Astrocyte (in vitro differentiated cells and primary cell): ENCODE measurements around the gene TMEM45A.

Experiments
- EZH2 ChIP-seq: IDR thresholded peaks from 2 replicates; pipeline ENCODE4 v1.6.1; 2012; ENCODE audit warnings: mild to moderate bottlenecking, low read length, inconsistent platforms; ENCODE audit not compliant: insufficient read depth
- TF ChIP-seq, protein P1 (sequence below): IDR thresholded peaks from 2 replicates; pipeline ENCODE4 v1.5.1; 2011; ENCODE audit warnings: low read depth, mild to moderate bottlenecking, inconsistent platforms, low read length, moderate library complexity; ENCODE audit not compliant: insufficient read depth

DNA sequence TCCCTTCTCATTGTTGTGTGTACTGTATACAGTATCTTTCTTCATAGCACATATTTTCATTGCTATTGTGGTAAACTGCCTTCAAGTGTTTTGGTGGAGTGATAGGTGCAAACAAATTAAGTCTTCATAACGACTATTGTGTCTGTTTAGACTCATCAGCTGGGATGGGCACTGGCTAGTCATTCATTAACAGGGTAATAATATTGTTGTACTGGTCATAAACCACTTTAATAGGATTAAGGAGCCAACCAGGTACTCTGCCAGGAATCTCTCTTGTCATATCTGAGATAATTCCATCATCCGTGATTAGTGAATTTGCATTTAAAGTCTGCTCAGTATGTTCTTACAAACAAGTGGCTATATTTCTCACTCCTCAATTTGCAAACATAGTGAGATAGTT, 10.2 kb upstream of the TMEM45A start:
- TF ChIP-seq, protein P1, sequence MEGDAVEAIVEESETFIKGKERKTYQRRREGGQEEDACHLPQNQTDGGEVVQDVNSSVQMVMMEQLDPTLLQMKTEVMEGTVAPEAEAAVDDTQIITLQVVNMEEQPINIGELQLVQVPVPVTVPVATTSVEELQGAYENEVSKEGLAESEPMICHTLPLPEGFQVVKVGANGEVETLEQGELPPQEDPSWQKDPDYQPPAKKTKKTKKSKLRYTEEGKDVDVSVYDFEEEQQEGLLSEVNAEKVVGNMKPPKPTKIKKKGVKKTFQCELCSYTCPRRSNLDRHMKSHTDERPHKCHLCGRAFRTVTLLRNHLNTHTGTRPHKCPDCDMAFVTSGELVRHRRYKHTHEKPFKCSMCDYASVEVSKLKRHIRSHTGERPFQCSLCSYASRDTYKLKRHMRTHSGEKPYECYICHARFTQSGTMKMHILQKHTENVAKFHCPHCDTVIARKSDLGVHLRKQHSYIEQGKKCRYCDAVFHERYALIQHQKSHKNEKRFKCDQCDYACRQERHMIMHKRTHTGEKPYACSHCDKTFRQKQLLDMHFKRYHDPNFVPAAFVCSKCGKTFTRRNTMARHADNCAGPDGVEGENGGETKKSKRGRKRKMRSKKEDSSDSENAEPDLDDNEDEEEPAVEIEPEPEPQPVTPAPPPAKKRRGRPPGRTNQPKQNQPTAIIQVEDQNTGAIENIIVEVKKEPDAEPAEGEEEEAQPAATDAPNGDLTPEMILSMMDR = no peak
- TF ChIP-seq EZH2 = no peak
